CD4-positive, alpha-beta T cell treated with Interleukin-4 for 4 hours (primary cell): ENCODE measurements around the gene CA9.
A peak's percentile ranks its signal among the peaks of the same experiment; 100 is the strongest.

Experiments used
- DNase-seq: peaks from one replicate; pipeline ENCODE4 v3.0.0-alpha.2; 2020

CA9 gene

GRCh38 chr9:35719546-35719945 is 45.8 kb downstream of the CA9 start:
- DNase-seq, result no peak

- DNase-seq, result no peak
Measured at GRCh38 chr9:35723426-35723825, 49.7 kb downstream of the CA9 start.

GRCh38 chr9:35723908-35724307 is 50.2 kb downstream of the CA9 start:
- DNase-seq, result no peak

GRCh38 chr9:35725362-35725761 is 51.6 kb downstream of the CA9 start:
- no peak for DNase-seq

GRCh38 chr9:35726931-35727330 is 53.2 kb downstream of the CA9 start:
- peak; percentile 36 for DNase-seq

- no peak for DNase-seq
Measured at GRCh38 chr9:35727676-35728040, 53.9 kb downstream of the CA9 start.

- peak; percentile 44 for DNase-seq
Measured at GRCh38 chr9:35728041-35728971, 54.6 kb downstream of the CA9 start.

- no peak for DNase-seq
Measured at GRCh38 chr9:35729101-35729500, 55.4 kb downstream of the CA9 start.

GRCh38 chr9:35729700-35730485 is 56.2 kb downstream of the CA9 start:
- DNase-seq, result peak; percentile 44

GRCh38 chr9:35730486-35730854 is 56.7 kb downstream of the CA9 start:
- no peak for DNase-seq
